Dendritic cell treated with granulocyte-macrophage colony-stimulating factor and Interleukin-4, amounts not matched to agents 40 ng/mL and 50 ng/mL, for 4 days (primary cell): ENCODE data around the gene SPPL3.
"Not testable (repeated sequence)": the region's sequence is repeated elsewhere in the genome, so short reads cannot be mapped to it uniquely, and the experiment has no call there.

ENCODE experiments used
- H3K27ac Mint-ChIP-seq: one replicate; pipeline ENCODE4 v1.8.0; 2022; ENCODE audit warnings: mild to moderate bottlenecking, mixed read lengths
- H3K27me3 Mint-ChIP-seq: one replicate; pipeline ENCODE4 v1.8.0; 2022; ENCODE audit warnings: mild to moderate bottlenecking, mixed read lengths
- H3K36me3 Mint-ChIP-seq: one replicate; pipeline ENCODE4 v1.8.0; 2022; ENCODE audit warnings: low read depth, mixed read lengths
- H3K4me1 Mint-ChIP-seq: one replicate; pipeline ENCODE4 v1.8.0; 2022; ENCODE audit warnings: low read depth, mixed read lengths
- H3K4me3 Mint-ChIP-seq: one replicate; pipeline ENCODE4 v1.8.0; 2022; ENCODE audit warnings: mild to moderate bottlenecking, moderate library complexity, mixed read lengths
- H3K9me3 Mint-ChIP-seq: one replicate; pipeline ENCODE4 v1.8.0; 2022; ENCODE audit warnings: mixed read lengths
- intact Hi-C: fragments of 100-400 bp; cut with micrococcal nuclease; formaldehyde crosslinking; loops from one replicate; pipeline ENCODE4 v1.15.0; 2022

The SPPL3 gene

GRCh38 chr12:120735181-120735580 is 169.0 kb downstream of the SPPL3 start:
- peaks cover 5% of the 10 kb centered on the region for H3K4me1 Mint-ChIP-seq

GRCh38 chr12:120734210-120734609 is 169.9 kb downstream of the SPPL3 start:
- H3K9me3 Mint-ChIP-seq = no peaks in the 10 kb centered on the region
- peaks cover 59% of the 10 kb centered on the region for H3K36me3 Mint-ChIP-seq
- no peak overlapping the region for H3K27ac Mint-ChIP-seq
- no peaks in the 10 kb centered on the region for H3K27me3 Mint-ChIP-seq
- intact Hi-C loops = no loop called here
- peaks cover 5% of the 10 kb centered on the region for H3K4me1 Mint-ChIP-seq
- no peak overlapping the region for H3K4me3 Mint-ChIP-seq

More at GRCh38 chr12:120735181-120735580, 169.0 kb downstream of the SPPL3 start:
- Mint-ChIP-seq H3K27ac (no peak overlapping the region), H3K9me3 (no peaks in the 10 kb centered on the region), H3K27me3 (no peaks in the 10 kb centered on the region), H3K36me3 (peaks cover 56% of the 10 kb centered on the region), H3K4me3 (no peak overlapping the region)
- intact Hi-C loops = no loop called here

GRCh38 chr12:120733574-120733973 is 170.6 kb downstream of the SPPL3 start:
- Mint-ChIP-seq H3K4me3 (no peak overlapping the region), H3K36me3 (peaks cover 59% of the 10 kb centered on the region), H3K4me1 (peaks cover 5% of the 10 kb centered on the region), H3K27me3 (no peaks in the 10 kb centered on the region), H3K9me3 (no peaks in the 10 kb centered on the region), H3K27ac (no peak overlapping the region)
- intact Hi-C loops = no loop called here

- peaks cover 57% of the 10 kb centered on the region for H3K36me3 Mint-ChIP-seq
- intact Hi-C loops, H3K27me3 Mint-ChIP-seq, H3K4me1 Mint-ChIP-seq, H3K4me3 Mint-ChIP-seq, H3K9me3 Mint-ChIP-seq, H3K27ac Mint-ChIP-seq: not testable (repeated sequence)
Observed at GRCh38 chr12:120732198-120732597, 172.0 kb downstream of the SPPL3 start.

- Mint-ChIP-seq H3K4me1 (peaks cover 16% of the 10 kb centered on the region), H3K4me3 (no peak overlapping the region), H3K27me3 (no peaks in the 10 kb centered on the region), H3K36me3 (peaks cover 74% of the 10 kb centered on the region), H3K27ac (no peak overlapping the region), H3K9me3 (no peaks in the 10 kb centered on the region)
- intact Hi-C loops = loop anchor here (10.0 kb wide), 1 partner anchor 248 kb away; the partner anchor contains the start of gene HNF1A
Observed at GRCh38 chr12:120726961-120727360, 177.2 kb downstream of the SPPL3 start.

GRCh38 chr12:120726510-120726793 is 177.7 kb downstream of the SPPL3 start:
- Mint-ChIP-seq H3K36me3 (peaks cover 77% of the 10 kb centered on the region), H3K9me3 (no peaks in the 10 kb centered on the region), H3K27ac (peak overlapping the region; percentile 70), H3K27me3 (no peaks in the 10 kb centered on the region), H3K4me3 (peak overlapping the region; percentile 78), H3K4me1 (peaks cover 19% of the 10 kb centered on the region)
- intact Hi-C loops = loop anchor here (10.0 kb wide), 1 partner anchor 248 kb away; the partner anchor contains the start of gene HNF1A

GRCh38 chr12:120725659-120726509 is 178.3 kb downstream of the SPPL3 start, which contains the start of gene ACADS:
ACADS (plus strand) TSS chr12:120725826; CDS start chr12:120725886, 60 bp downstream.
- Mint-ChIP-seq H3K27ac (peak within 1 kb of the TSS; percentile 70), H3K36me3 (peaks cover 82% of the 10 kb centered on the region), H3K27me3 (no peaks in the 10 kb centered on the region), H3K9me3 (no peaks in the 10 kb centered on the region), H3K4me3 (peak within 1 kb of the TSS; percentile 78), H3K4me1 (peaks cover 22% of the 10 kb centered on the region)
- intact Hi-C loops = loop anchor here (10.0 kb wide), 1 partner anchor 249 kb away; the partner anchor contains the start of gene HNF1A

- peak overlapping the region; percentile 78 for H3K4me3 Mint-ChIP-seq
- intact Hi-C loops = loop anchor here (10.0 kb wide), 1 partner anchor 250 kb away; the partner anchor contains the start of gene HNF1A
- peak overlapping the region; percentile 70 for H3K27ac Mint-ChIP-seq
- H3K36me3 Mint-ChIP-seq = peaks cover 82% of the 10 kb centered on the region
- no peaks in the 10 kb centered on the region for H3K27me3 Mint-ChIP-seq
- peaks cover 28% of the 10 kb centered on the region for H3K4me1 Mint-ChIP-seq
- H3K9me3 Mint-ChIP-seq = no peaks in the 10 kb centered on the region
Observed at GRCh38 chr12:120725151-120725658, 179.0 kb downstream of the SPPL3 start.

GRCh38 chr12:120724720-120725119 is 179.4 kb downstream of the SPPL3 start:
- H3K27ac Mint-ChIP-seq = peak overlapping the region; percentile 70
- H3K36me3 Mint-ChIP-seq = peaks cover 82% of the 10 kb centered on the region

GRCh38 chr12:120722784-120723183 is 181.4 kb downstream of the SPPL3 start:
- H3K4me3 Mint-ChIP-seq = no peak overlapping the region
- H3K4me1 Mint-ChIP-seq = peaks cover 40% of the 10 kb centered on the region
- intact Hi-C loops = loop anchor here (10.0 kb wide), 1 partner anchor 252 kb away; the partner anchor contains the start of gene HNF1A
- no peak overlapping the region for H3K27ac Mint-ChIP-seq
- H3K9me3 Mint-ChIP-seq = no peaks in the 10 kb centered on the region
- H3K36me3 Mint-ChIP-seq = peaks cover 82% of the 10 kb centered on the region
- no peaks in the 10 kb centered on the region for H3K27me3 Mint-ChIP-seq

More at GRCh38 chr12:120724720-120725119, 179.4 kb downstream of the SPPL3 start:
- no peaks in the 10 kb centered on the region for H3K27me3 Mint-ChIP-seq
- H3K9me3 Mint-ChIP-seq = no peaks in the 10 kb centered on the region
- H3K4me1 Mint-ChIP-seq = peaks cover 33% of the 10 kb centered on the region
- H3K4me3 Mint-ChIP-seq = peak overlapping the region; percentile 78
- intact Hi-C loops = loop anchor here (10.0 kb wide), 1 partner anchor 250 kb away; the partner anchor contains the start of gene HNF1A

GRCh38 chr12:120721866-120722265 is 182.3 kb downstream of the SPPL3 start:
- intact Hi-C loops = loop anchor here (10.0 kb wide), 1 partner anchor 253 kb away; the partner anchor contains the start of gene HNF1A
- Mint-ChIP-seq H3K9me3 (no peaks in the 10 kb centered on the region), H3K36me3 (peaks cover 86% of the 10 kb centered on the region)

GRCh38 chr12:120720987-120721801 is 183.0 kb downstream of the SPPL3 start:
- peaks cover 40% of the 10 kb centered on the region for H3K4me1 Mint-ChIP-seq

More at GRCh38 chr12:120721866-120722265, 182.3 kb downstream of the SPPL3 start:
- Mint-ChIP-seq H3K4me3 (no peak overlapping the region), H3K27me3 (no peaks in the 10 kb centered on the region), H3K4me1 (peaks cover 40% of the 10 kb centered on the region), H3K27ac (no peak overlapping the region)

GRCh38 chr12:120720234-120720986 is 183.7 kb downstream of the SPPL3 start:
- peaks cover 93% of the 10 kb centered on the region for H3K36me3 Mint-ChIP-seq
- peak overlapping the region; percentile 56 for H3K27ac Mint-ChIP-seq
- intact Hi-C loops = loop anchor here (10.0 kb wide), 1 partner anchor 254 kb away; the partner anchor contains the start of gene HNF1A
- no peaks in the 10 kb centered on the region for H3K27me3 Mint-ChIP-seq
- H3K4me1 Mint-ChIP-seq = peaks cover 39% of the 10 kb centered on the region
- no peak overlapping the region for H3K4me3 Mint-ChIP-seq
- no peaks in the 10 kb centered on the region for H3K9me3 Mint-ChIP-seq

More at GRCh38 chr12:120720987-120721801, 183.0 kb downstream of the SPPL3 start:
- H3K4me3 Mint-ChIP-seq = no peak overlapping the region
- H3K9me3 Mint-ChIP-seq = no peaks in the 10 kb centered on the region
- no peaks in the 10 kb centered on the region for H3K27me3 Mint-ChIP-seq
- H3K36me3 Mint-ChIP-seq = peaks cover 91% of the 10 kb centered on the region
- peak overlapping the region; percentile 56 for H3K27ac Mint-ChIP-seq
- intact Hi-C loops = loop anchor here (10.0 kb wide), 1 partner anchor 254 kb away; the partner anchor contains the start of gene HNF1A
